ENCODE results near the gene USF3. TPM values are rescaled to one million over a fixed set of nuclear protein-coding genes. Genes with fewer than 3 reads are reported as not detected.

Gene USF3
- total RNA-seq: 10 to 100 TPM; 15.5 to 17.6 TPM
- 10.5 TPM for polyA plus RNA-seq (2013, experiment 1 of 2)
- polyA plus RNA-seq (2013, experiment 2 of 2): 12.5 TPM
- long read RNA-seq, experiment 1, partial matches to known transcripts: 0 of 1 reads
- long read RNA-seq, experiment 1, other reads (novel, unspliced or antisense): 1 of 1 reads
- long read RNA-seq, experiment 2, partial matches to known transcripts: 1 of 7 reads
- long read RNA-seq, experiment 2, other reads (novel, unspliced or antisense): 6 of 7 reads
- long read RNA-seq, experiment 3, partial matches to known transcripts: 0 of 2 reads
- long read RNA-seq, experiment 3, other reads (novel, unspliced or antisense): 2 of 2 reads
- long read RNA-seq, experiment 4, partial matches to known transcripts: 0 of 1 reads
- long read RNA-seq, experiment 4, other reads (novel, unspliced or antisense): 1 of 1 reads

- Mint-ChIP-seq H3K4me3 (no peak within 1 kb of the TSS), H3K27me3 (ENCODE audit: insufficient read depth) (no peaks in the 10 kb centered on the region), H3K36me3 (ENCODE audit: low read depth) (no peaks in the 10 kb centered on the region), H3K4me1 (peaks cover 12% of the 10 kb centered on the region), H3K27ac (peak within 1 kb of the TSS; percentile 81), H3K9me3 (no peaks in the 10 kb centered on the region)
- Histone ChIP-seq H3K27me3 (ENCODE audit: control insufficient read depth, insufficient read depth, low read length, poor library complexity, severe bottlenecking) (no peaks in the 10 kb centered on the region), H3K4me3 (ENCODE audit: low read length) (peak within 1 kb of the TSS; percentile 100), H3K36me3 (ENCODE audit: control insufficient read depth, insufficient read depth, low read length) (no peaks in the 10 kb centered on the region), H3K9ac (ENCODE audit: extremely low read depth, low read length, poor library complexity, severe bottlenecking) (peak within 1 kb of the TSS; percentile 79), H3K27ac (ENCODE audit: low read depth, low read length) (peak within 1 kb of the TSS; percentile 74), H3K4me1 (ENCODE audit: control insufficient read depth, insufficient read depth, low read length) (no peaks in the 10 kb centered on the region), H3K9me3 (ENCODE audit: control insufficient read depth, low read length) (no peaks in the 10 kb centered on the region)
- 0 to 1% methylated on average over 13 to 71 of the region's 75 CpGs for WGBS, 2 experiments (ENCODE audit: insufficient coverage in 1 of 2, insufficient read length in 1 of 2)
- TF ChIP-seq, protein P1, sequence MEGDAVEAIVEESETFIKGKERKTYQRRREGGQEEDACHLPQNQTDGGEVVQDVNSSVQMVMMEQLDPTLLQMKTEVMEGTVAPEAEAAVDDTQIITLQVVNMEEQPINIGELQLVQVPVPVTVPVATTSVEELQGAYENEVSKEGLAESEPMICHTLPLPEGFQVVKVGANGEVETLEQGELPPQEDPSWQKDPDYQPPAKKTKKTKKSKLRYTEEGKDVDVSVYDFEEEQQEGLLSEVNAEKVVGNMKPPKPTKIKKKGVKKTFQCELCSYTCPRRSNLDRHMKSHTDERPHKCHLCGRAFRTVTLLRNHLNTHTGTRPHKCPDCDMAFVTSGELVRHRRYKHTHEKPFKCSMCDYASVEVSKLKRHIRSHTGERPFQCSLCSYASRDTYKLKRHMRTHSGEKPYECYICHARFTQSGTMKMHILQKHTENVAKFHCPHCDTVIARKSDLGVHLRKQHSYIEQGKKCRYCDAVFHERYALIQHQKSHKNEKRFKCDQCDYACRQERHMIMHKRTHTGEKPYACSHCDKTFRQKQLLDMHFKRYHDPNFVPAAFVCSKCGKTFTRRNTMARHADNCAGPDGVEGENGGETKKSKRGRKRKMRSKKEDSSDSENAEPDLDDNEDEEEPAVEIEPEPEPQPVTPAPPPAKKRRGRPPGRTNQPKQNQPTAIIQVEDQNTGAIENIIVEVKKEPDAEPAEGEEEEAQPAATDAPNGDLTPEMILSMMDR (conservative IDR thresholded peaks at IDR 0.05): no peak
- peak; percentile 89 for DNase-seq
Measured at GRCh38 chr3:113695786-113696645, at the start of gene USF3. USF3 (minus strand) TSS chr3:113696642; CDS start chr3:113674878, 21,764 bp downstream.

DNA sequence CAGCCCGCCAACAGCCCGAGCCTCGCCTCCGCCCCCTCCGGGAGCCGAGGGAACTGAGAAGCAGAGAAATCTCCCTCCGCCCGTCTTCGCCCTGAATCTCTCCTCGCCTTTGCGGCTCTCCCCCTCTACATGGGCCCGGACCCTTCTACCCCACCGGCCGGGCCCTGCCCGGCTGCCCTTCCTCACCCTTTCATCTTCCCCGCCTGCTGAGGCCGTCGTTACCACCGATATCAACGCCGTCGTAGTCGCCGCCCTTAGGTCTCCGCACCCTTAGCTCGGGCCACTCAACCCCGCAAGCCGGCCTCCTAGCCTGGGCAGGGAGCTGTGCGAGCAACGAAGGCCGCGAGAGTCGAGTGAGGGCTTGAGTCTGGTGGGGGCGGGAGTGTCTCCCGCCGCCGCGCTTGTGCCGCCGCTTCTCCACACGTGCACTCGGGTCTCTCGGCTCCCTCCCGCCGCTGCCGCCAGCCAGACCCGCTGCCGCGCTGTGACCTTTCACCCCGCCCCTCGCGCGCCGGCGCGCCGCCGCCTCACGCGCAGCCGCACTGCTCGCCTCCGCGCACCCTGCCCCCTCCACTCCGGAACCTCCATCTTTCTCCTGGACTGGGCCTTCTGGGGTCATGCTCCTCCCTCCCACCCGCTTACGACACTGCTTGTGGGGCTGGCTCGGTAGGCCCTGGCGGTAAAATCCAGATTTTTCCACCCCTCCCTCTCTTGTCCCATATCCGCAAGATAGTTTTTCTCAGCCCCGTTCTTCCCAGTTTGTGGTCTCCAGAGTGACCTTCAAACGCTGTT, 49.5 kb upstream of the USF3 start, which contains the start of gene NAA50:
Gene NAA50, minus strand, starts transcription at position 494 of the 792 bp plus-strand sequence. Its CDS starts 300 bp downstream, at position 194.
- Histone ChIP-seq H3K4me1 (ENCODE audit: control insufficient read depth, insufficient read depth, low read length) (peaks cover 9% of the 10 kb centered on the region), H3K36me3 (ENCODE audit: control insufficient read depth, insufficient read depth, low read length) (no peaks in the 10 kb centered on the region), H3K4me3 (ENCODE audit: low read length) (peak within 1 kb of the TSS; percentile 97), H3K27me3 (ENCODE audit: control insufficient read depth, insufficient read depth, low read length, poor library complexity, severe bottlenecking) (no peaks in the 10 kb centered on the region), H3K9me3 (ENCODE audit: control insufficient read depth, low read length) (no peaks in the 10 kb centered on the region), H3K27ac (ENCODE audit: low read depth, low read length) (peak within 1 kb of the TSS; percentile 100), H3K9ac (ENCODE audit: extremely low read depth, low read length, poor library complexity, severe bottlenecking) (peak within 1 kb of the TSS; percentile 96)
- peak; percentile 97 for DNase-seq
- peak within 1 kb of the TSS; percentile 99 for H3K27ac Mint-ChIP-seq
- WGBS, 2 experiments (ENCODE audit: insufficient coverage in 1 of 2, insufficient read length in 1 of 2): 0% methylated on average over 6 to 72 of the region's 72 CpGs
- H3K4me3 Mint-ChIP-seq: peak within 1 kb of the TSS; percentile 97
- no peaks in the 10 kb centered on the region for H3K9me3 Mint-ChIP-seq
- TF ChIP-seq, protein P1 (conservative IDR thresholded peaks at IDR 0.05): peak; percentile 34
- no peaks in the 10 kb centered on the region for H3K27me3 Mint-ChIP-seq (ENCODE audit: insufficient read depth)
- peaks cover 36% of the 10 kb centered on the region for H3K4me1 Mint-ChIP-seq
- no peaks in the 10 kb centered on the region for H3K36me3 Mint-ChIP-seq (ENCODE audit: low read depth)

Measured in endodermal cell (in vitro differentiated cells).